ENCODE results near the gene ATP2A3. TPM values are rescaled to one million over a fixed set of nuclear protein-coding genes. Genes with fewer than 3 reads are reported as not detected.

The ATP2A3 gene
- total RNA-seq, 1 donor from 2014 or later = 13.8 TPM

GRCh38 chr17:3943240-3943891 lies 20.9 kb downstream of the ATP2A3 start:
- intact Hi-C loops (cut with DNase I) = no loop called here
- ATAC-seq = no peak
- no peak for DNase-seq (ENCODE audit: low spot score)

- ATAC-seq (no peak), DNase-seq (ENCODE audit: low spot score) (no peak)
- intact Hi-C loops (cut with DNase I) = no loop called here
Observed at GRCh38 chr17:3940965-3941698, 23.1 kb downstream of the ATP2A3 start.

GRCh38 chr17:3937359-3937758 lies 26.9 kb downstream of the ATP2A3 start:
- intact Hi-C loops (cut with DNase I) = no loop called here
- ATAC-seq (no peak), DNase-seq (ENCODE audit: low spot score) (no peak)

DNA sequence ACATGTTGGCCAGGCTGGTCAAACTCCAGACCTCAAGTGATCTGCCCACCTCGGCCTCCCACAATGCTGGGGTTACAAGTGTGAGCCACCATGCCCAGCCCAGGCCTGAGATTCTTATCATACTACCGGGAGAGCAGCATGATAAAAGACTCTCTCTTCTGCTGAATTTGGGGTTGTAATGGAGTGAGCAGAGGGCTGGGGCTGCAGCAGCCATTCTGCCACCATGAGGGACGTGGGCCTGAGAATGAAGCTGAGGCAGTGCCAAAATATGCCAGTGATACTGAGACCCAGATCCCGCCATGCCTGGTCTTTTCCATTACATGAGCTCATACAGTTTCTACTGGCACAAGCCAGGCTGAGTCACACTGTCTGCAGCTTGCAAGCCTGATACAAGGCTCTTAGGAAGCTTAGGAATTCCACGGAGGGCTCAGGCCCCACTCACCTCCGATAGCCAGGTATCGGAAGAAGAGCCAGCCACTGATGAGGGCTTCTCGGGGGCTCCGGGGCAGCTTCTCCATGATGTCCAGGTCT lies 28.3 kb downstream of the ATP2A3 start:
- DNase-seq (ENCODE audit: low spot score) (no peak), ATAC-seq (no peak)
- intact Hi-C loops (cut with DNase I) = no loop called here

DNA sequence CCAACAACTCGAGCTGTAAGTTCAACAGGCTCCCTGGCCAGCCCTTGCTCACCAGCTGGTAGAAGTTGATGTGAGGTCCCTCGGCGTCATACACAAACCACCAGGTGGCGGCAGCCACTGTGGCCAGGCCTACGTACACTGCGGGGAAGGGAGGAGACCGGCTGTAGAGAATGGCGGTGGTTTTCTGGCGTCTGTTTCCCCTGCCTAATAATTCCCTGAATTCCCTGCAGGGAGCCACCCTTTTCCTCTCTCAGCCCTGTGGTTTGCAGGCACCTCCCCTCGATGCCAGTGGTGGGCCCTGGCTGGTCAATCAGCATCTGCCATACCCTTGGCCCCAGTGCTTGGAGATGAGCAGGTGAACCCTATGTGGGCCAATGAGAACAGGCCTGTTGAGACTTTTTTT lies 29.1 kb downstream of the ATP2A3 start:
- ATAC-seq = peak; percentile 86
- intact Hi-C loops (cut with DNase I) = no loop called here
- DNase-seq (ENCODE audit: low spot score) = no peak

- intact Hi-C loops (cut with DNase I) = no loop called here
- no peak for DNase-seq (ENCODE audit: low spot score)
- no peak for ATAC-seq
Observed at GRCh38 chr17:3929764-3930163, 34.5 kb downstream of the ATP2A3 start.

DNA sequence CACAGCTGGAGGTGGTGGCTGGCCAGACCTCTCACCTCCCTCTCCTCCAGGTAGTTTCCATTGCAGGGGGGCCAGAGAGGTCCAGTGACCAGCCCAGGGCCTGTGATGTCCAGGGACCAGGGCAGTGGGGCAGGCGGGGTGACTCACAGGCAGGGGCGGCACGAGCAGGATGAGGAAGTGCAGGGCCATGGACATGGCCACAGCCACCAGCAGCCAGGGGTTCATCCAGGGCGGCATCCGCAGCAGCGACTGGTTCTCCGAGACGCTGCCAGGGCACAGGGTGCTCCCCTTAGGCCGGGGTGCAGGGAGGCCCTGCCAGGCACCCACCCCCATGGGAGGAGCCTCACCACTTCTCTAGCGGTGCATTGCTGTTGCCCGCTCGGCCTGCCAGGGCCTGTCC lies 35.1 kb downstream of the ATP2A3 start:
- DNase-seq (ENCODE audit: low spot score) (no peak), ATAC-seq (no peak)
- intact Hi-C loops (cut with DNase I) = no loop called here

DNA sequence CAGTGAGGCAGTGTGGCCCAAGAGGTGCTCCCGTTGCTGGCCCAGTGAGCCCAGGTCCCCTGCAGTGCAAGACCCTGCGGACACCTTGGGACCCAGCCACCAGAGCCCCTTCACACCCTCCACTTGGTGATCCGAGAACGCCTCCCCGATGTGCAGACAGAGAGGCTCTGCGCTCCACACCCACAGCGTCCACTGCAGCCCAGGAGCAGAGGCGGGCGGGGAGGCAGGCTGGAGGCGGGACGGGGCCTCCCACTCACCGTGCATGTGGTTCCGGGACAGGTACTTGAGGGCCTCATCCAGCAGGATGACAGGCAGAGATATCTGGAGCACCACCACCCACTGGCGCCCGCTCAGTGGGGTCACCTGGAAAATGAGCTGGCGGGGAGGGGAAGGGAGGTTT lies 35.8 kb downstream of the ATP2A3 start:
- DNase-seq (ENCODE audit: low spot score) (no peak), ATAC-seq (no peak)
- intact Hi-C loops (cut with DNase I) = no loop called here

DNA sequence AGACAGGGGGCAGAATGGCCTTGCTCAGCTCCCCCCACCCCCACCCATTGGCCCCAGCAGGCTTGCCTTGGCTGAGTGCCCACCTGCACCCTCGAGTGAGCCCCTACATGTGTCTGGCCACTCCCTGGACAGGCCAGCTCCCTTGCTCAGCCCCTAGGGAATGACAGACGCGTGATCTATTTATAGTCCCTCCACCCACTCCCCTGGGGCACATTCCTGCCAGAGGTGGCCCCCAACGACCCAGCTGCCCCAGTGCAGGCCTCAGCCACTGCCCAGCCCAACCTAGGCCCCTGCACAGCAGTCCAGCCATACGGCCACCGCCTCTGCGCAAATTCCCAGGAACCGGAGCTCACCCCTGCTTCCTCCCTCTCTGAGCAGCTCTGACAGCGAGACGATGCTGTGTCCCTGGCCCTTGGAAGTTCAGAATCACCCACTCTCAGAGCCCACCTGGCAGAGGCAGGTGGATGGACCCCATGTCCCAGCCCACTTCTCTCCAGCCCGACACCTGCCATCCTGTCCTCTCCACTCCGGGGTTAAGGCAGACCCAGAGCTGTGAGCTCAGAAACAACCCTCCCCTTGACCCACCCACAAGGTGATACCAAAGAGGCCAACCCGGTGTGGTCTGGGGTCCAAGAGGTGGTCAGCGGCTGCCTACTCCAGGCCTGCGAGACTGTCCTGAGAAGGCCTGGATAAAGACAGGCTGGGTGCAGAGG lies 36.5 kb downstream of the ATP2A3 start:
- intact Hi-C loops (cut with DNase I) = no loop called here
- ATAC-seq = no peak

DNA sequence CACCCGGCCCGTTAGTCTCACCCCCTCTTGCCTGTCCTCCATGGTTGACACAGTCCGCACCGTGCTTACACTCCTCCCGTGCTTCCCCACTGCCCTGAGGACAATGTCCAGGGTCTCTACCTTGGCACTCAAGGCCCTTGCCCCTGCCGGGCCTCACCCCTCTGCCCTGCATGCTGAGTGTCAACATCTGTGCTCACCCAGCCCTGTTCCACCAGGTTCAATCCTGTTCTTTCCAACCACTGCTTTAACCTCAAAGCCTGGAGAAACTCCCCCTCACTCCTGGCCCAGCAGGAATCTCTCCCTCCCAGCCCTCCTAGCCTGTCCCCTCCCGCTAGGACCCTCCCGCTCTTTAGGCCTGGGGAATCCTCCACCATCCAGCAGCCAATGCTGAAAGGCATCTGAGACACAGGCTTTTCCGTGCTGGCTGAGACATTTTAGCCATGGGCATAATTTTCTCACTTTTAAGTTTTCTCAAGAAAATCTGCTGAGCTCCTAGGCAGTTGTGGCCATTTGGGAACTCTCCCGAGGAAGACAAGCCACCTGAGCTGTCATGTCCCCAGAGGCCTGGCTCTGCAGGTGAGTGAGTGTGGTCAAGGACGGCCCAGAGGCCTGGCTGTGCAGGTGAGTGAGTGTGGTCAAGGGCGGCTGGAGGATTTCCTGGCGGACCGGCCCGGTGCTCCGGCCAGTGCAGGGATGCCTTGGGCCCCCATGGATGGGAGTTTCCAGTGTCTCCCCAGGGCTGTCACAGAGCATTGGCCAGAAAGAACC lies 37.2 kb downstream of the ATP2A3 start:
- ATAC-seq (no peak), DNase-seq (ENCODE audit: low spot score) (no peak)
- intact Hi-C loops (cut with DNase I) = no loop called here

More for the DNA sequence above, 36.5 kb downstream of the ATP2A3 start:
- DNase-seq (ENCODE audit: low spot score) = no peak

DNA sequence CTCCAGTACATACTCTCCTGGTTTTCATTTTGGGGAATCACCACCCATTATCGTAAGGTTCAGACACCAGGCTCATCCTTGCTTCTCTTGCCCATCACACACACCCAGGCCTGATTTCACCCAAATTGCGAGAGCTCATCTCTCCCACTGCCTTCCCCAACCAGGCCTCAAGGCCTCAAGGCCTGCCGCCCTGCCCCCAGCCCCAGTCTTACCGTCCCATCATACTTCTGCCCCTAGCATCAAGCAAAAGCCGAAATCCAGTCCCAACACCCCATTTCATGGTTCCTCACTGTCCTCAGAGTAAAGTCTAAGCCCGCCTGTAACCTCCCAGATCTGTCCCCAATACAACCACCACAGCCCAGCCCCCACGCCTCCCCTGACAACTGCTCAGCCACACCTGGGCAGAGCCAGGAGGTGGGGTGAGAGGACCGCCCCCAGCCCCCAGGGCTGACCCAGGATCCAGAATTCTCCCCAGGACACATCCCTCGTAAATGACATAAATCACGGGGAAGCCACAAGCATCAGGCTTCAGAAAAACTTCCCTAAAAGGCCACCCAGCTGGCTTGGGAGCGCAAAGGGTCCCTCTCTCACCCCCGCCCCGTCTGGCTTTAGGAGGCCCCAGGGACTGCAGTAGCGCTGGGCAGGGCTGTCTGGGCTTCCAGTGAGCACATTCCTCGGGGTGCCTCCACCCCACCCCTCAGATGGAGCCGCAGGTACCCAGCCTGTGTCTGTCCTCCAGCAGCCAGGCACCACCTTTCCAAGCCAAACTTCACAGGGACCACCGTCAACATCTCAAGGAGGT lies 38.4 kb downstream of the ATP2A3 start:
- ATAC-seq (no peak), DNase-seq (ENCODE audit: low spot score) (no peak)
- intact Hi-C loops (cut with DNase I) = no loop called here

DNA sequence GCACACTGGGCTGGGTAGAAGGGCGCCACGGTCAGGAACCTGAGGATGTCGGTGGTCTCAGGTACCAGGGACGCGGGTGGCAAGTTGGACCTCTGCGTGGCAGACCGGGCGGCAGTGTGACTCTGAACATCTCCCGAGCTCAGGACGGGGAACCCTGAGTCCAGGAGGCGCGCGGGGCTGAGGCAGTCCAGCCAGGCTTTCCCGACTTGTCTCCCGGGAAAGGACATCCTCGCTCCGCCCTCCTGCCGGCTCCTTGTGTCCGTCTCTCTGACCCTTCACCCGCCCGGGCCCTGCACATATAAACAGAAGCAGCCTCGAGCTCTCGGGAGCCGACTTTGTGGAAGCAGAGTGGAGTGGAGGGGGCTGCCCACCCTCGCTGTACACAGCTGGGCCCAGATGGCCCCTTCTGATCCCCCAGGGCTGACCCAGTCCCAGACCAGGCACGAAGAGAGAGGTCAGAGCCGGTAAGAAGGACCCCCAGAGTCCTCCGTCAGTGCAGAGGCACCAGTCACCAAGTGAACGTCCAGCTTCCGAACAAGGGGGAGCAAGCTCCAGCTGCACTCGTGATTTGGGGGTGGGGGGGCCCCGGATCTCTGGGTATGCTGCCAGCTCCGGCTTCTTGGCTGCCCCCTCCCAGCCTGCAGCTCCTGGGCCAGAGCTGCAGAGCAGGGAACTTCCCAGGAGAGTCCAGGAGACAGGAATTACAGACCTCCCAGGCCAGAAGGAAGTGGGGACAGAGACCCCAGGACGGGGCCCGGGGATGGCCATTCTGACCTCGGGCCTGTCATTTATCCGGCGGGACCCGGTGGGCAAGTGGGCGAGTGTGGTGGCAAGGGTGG lies 39.5 kb downstream of the ATP2A3 start:
- ATAC-seq (no peak), DNase-seq (ENCODE audit: low spot score) (no peak)
- intact Hi-C loops (cut with DNase I) = no loop called here

DNA sequence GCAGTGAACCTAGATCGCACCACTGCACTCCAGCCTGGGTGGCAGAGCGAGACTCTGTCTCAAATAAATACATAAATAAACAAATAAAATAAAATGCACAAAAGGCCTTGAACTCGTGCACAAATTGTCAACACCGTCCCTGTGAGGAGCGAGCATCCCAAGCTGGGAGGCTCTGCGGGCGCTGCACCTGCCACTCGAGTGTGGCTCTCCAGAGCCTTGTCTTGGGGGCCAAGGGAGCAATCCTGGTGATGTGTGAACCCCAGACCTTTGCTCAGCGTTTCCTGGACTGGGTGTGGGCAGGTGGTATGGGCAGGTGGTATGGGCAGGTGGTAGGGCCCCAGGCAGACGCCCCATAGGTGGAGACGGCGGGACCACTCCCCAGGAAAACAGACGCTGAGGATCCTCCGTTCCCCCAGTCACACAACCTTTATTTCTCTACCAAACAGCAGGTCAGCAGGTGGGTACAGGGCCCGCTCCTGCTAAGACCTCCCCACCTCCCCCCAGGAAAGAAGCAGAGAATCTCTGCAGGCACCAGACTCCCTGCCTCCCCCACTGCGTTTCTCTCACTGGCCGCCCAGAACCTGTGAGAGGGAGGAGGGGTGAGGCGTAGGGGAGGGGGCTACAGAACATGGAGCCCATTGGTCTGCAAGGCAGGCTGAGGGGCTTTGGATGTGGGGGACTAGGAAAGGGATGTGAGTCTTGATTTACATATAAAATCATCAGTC lies 40.6 kb downstream of the ATP2A3 start:
- intact Hi-C loops (cut with DNase I) = no loop called here
- no peak for DNase-seq (ENCODE audit: low spot score)
- ATAC-seq = no peak

DNA sequence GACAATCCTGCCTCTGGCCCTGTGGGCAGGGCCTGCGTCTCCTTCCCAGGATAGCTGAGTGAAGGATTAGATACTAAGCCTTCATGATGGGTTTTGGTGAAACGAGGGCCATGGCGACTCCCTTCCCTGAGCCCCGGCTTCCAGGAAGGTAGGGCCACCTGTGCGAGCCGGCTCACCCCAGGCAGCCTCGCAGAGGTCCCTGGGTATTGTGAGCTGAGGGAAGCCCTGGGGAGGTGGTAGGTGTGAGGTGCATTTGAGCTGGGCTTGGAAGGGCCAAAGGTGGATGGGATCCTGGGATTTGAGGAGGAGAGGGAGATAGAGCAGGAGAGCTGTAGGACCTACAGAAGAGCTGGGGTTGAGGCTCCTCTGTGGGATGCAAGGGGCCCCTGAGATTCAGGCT lies 41.5 kb downstream of the ATP2A3 start:
- no peak for DNase-seq (ENCODE audit: low spot score)
- ATAC-seq = no peak
- intact Hi-C loops (cut with DNase I) = no loop called here

- intact Hi-C loops (cut with DNase I) = no loop called here
- peak; percentile 84 for ATAC-seq
- no peak for DNase-seq (ENCODE audit: low spot score)
Observed at GRCh38 chr17:3921502-3922319, 42.5 kb downstream of the ATP2A3 start.

GRCh38 chr17:3921006-3921405 lies 43.2 kb downstream of the ATP2A3 start:
- DNase-seq (ENCODE audit: low spot score) (no peak), ATAC-seq (peak; percentile 70)
- intact Hi-C loops (cut with DNase I) = no loop called here

Measured in sciatic nerve (tissue), 2 donors.